Progenitor cell of endocrine pancreas (in vitro differentiated cells): ENCODE data around the gene DAP. TPM values are rescaled to one million over a fixed set of nuclear protein-coding genes. Genes with fewer than 3 reads are reported as not detected.
"Not testable (repeated sequence)": the region's sequence is repeated elsewhere in the genome, so short reads cannot be mapped to it uniquely, and the experiment has no call there.

ENCODE experiments used
- DNase-seq: peaks from one replicate; pipeline ENCODE4 v3.0.0; 2021; ENCODE audit warnings: low spot score; ENCODE audit not compliant: unreplicated experiment
- H3K27ac Mint-ChIP-seq: 2 replicates; pipeline ENCODE4 v1.8.0; 2021; ENCODE audit warnings: mild to moderate bottlenecking, moderate library complexity, mixed read lengths
- H3K27me3 Mint-ChIP-seq: 2 replicates; pipeline ENCODE4 v1.8.0; 2021; ENCODE audit warnings: mixed read lengths
- H3K36me3 Mint-ChIP-seq: 2 replicates; pipeline ENCODE4 v1.8.0; 2022; ENCODE audit warnings: mixed read lengths; ENCODE audit not compliant: insufficient read depth
- H3K4me1 Mint-ChIP-seq: 2 replicates; pipeline ENCODE4 v1.8.0; 2021; ENCODE audit warnings: low read depth, mixed read lengths
- H3K4me3 Mint-ChIP-seq: 2 replicates; pipeline ENCODE4 v1.8.0; 2021; ENCODE audit warnings: low read depth, mild to moderate bottlenecking, moderate library complexity, mixed read lengths
- H3K9me3 Mint-ChIP-seq: 2 replicates; pipeline ENCODE4 v1.8.0; 2021; ENCODE audit warnings: low read depth, mixed read lengths
- CTCF ChIP-seq: fragments of 200-600 bp; sonication (generic); IDR thresholded peaks from one replicate; pipeline ENCODE4 v1.5.0; 2021; ENCODE audit warnings: antibody characterized with exemption, mild to moderate bottlenecking; ENCODE audit not compliant: unreplicated experiment
- total RNA-seq: library from RNA; stranded (reverse); gene quantifications from 2 replicates; pipeline ENCODE4 v1.2.1, GENCODE V29; 2021

Gene DAP
- total RNA-seq, 1 donor from 2014 or later = 91.1 TPM

GRCh38 chr5:10631316-10631996, 129.6 kb downstream of the DAP start:
- no peak overlapping the region for H3K27ac Mint-ChIP-seq
- H3K36me3 Mint-ChIP-seq = no peaks in the 10 kb centered on the region
- H3K4me3 Mint-ChIP-seq = no peak overlapping the region

GRCh38 chr5:10630744-10631143, 130.3 kb downstream of the DAP start:
- DNase-seq, H3K27ac Mint-ChIP-seq, H3K36me3 Mint-ChIP-seq, H3K4me1 Mint-ChIP-seq, H3K9me3 Mint-ChIP-seq, H3K4me3 Mint-ChIP-seq: not testable (repeated sequence)
- peaks cover 35% of the 10 kb centered on the region for H3K27me3 Mint-ChIP-seq

More at GRCh38 chr5:10631316-10631996, 129.6 kb downstream of the DAP start:
- DNase-seq = no peak
- peaks cover 4% of the 10 kb centered on the region for H3K4me1 Mint-ChIP-seq
- peaks cover 37% of the 10 kb centered on the region for H3K27me3 Mint-ChIP-seq
- TF ChIP-seq CTCF = no peak
- H3K9me3 Mint-ChIP-seq = no peaks in the 10 kb centered on the region

- no peak for TF ChIP-seq CTCF
- Mint-ChIP-seq H3K4me3 (no peak overlapping the region), H3K36me3 (no peaks in the 10 kb centered on the region)
Measured at GRCh38 chr5:10630126-10630525, 130.9 kb downstream of the DAP start.

GRCh38 chr5:10629682-10630081, 131.4 kb downstream of the DAP start:
- no peak overlapping the region for H3K27ac Mint-ChIP-seq
- peaks cover 33% of the 10 kb centered on the region for H3K27me3 Mint-ChIP-seq
- no peaks in the 10 kb centered on the region for H3K36me3 Mint-ChIP-seq

More at GRCh38 chr5:10630126-10630525, 130.9 kb downstream of the DAP start:
- DNase-seq = no peak
- no peak overlapping the region for H3K27ac Mint-ChIP-seq
- H3K9me3 Mint-ChIP-seq = no peaks in the 10 kb centered on the region
- H3K27me3 Mint-ChIP-seq = peaks cover 35% of the 10 kb centered on the region
- peaks cover 4% of the 10 kb centered on the region for H3K4me1 Mint-ChIP-seq

More at GRCh38 chr5:10629682-10630081, 131.4 kb downstream of the DAP start:
- H3K9me3 Mint-ChIP-seq = no peaks in the 10 kb centered on the region
- H3K4me1 Mint-ChIP-seq = peaks cover 4% of the 10 kb centered on the region
- DNase-seq = no peak
- no peak overlapping the region for H3K4me3 Mint-ChIP-seq
- no peak for TF ChIP-seq CTCF

Other genes starting within 250 kb of the DAP start
- gene ANKRD33B, start 197.2 kb downstream of the DAP start, total RNA-seq = 2.1 and 3.3 TPM in 2 replicates